BJ (cell line): ENCODE measurements around the gene CYB561. TPM values are rescaled to one million over a fixed set of nuclear protein-coding genes. Genes with fewer than 3 reads are reported as not detected.

Experiments used
- CTCF ChIA-PET: fragments of 350-600 bp; formaldehyde crosslinking; extraction: SDS; loops from one replicate; lab custom pipeline; 2021; ENCODE audit warnings: antibody characterized with exemption, inconsistent platforms; lab: Yijun Ruan, JAX
- POLR2A ChIA-PET: fragments of 300-600 bp; sonication (Branson Sonifier 250); formaldehyde crosslinking; extraction: SDS; loops from one replicate; lab custom pipeline; 2021; ENCODE audit warnings: antibody characterized with exemption; lab: Charles Lee
- DNase-seq: peaks from one replicate; pipeline ENCODE4 v3.0.0-alpha.2; 2011; ENCODE audit warnings: low read depth
- H3K27me3 ChIP-seq: 2 replicates; pipeline ENCODE4 v1.6.0; 2011; ENCODE audit warnings: low read length; ENCODE audit not compliant: control insufficient read depth, insufficient read depth
- H3K36me3 ChIP-seq: 2 replicates; pipeline ENCODE4 v1.5.1; 2011; ENCODE audit warnings: low read length; ENCODE audit not compliant: control insufficient read depth, insufficient read depth
- H3K4me3 ChIP-seq: 2 replicates; pipeline ENCODE4 v1.5.1; 2011; ENCODE audit warnings: low read depth, mild to moderate bottlenecking, control low read depth, low read length
- CTCF ChIP-seq: IDR thresholded peaks from 2 replicates; pipeline ENCODE4 v1.5.1; 2011; ENCODE audit warnings: low read depth, mild to moderate bottlenecking, control low read depth, inconsistent platforms, low read length, moderate library complexity; ENCODE audit not compliant: insufficient read depth
- polyA plus RNA-seq: library from polyadenylated mRNA; depleted of rRNA; stranded (reverse); fragments of >200 nt; gene quantifications from 2 replicates; pipeline ENCODE4 v1.2.3, GENCODE V29; 2011

CYB561 gene
- polyA plus RNA-seq, 1 experiment, result 17.1 TPM

GRCh38 chr17:63423963-63424362 lies 22.1 kb downstream of the CYB561 start:
- no peak for TF ChIP-seq CTCF
- Histone ChIP-seq H3K36me3 (peaks cover 19% of the 10 kb centered on the region), H3K4me3 (no peak overlapping the region), H3K27me3 (no peaks in the 10 kb centered on the region)
- POLR2A ChIA-PET, result no interaction called here
- DNase-seq, result no peak
- CTCF ChIA-PET, result interaction anchor here (0.6 to 13.5 kb wide), 7 partner anchors 8 to 186 kb away, joined by 3 to 173 read pairs (median 3); no protein-coding TSS in a partner anchor

GRCh38 chr17:63423251-63423950 lies 22.7 kb downstream of the CYB561 start:
- ChIA-PET CTCF (interaction anchor here (0.6 to 13.5 kb wide), 8 partner anchors 9 to 187 kb away, joined by 3 to 173 read pairs (median 3); no protein-coding TSS in a partner anchor), POLR2A (interaction anchor here (0.6 kb wide), 1 partner anchor 315 kb away, joined by 3 read pairs; no protein-coding TSS in a partner anchor)
- H3K36me3 ChIP-seq, result peaks cover 22% of the 10 kb centered on the region
- H3K4me3 ChIP-seq, result no peak overlapping the region
- DNase-seq, result no peak
- no peaks in the 10 kb centered on the region for H3K27me3 ChIP-seq
- TF ChIP-seq CTCF, result no peak

GRCh38 chr17:63421681-63422645 lies 24.1 kb downstream of the CYB561 start:
- Histone ChIP-seq H3K27me3 (no peaks in the 10 kb centered on the region), H3K36me3 (peaks cover 23% of the 10 kb centered on the region), H3K4me3 (no peak overlapping the region)
- ChIA-PET POLR2A (no interaction called here), CTCF (interaction anchor here (0.7 to 1.2 kb wide), 3 partner anchors 11 to 189 kb away, joined by 3 to 4 read pairs (median 3); no protein-coding TSS in a partner anchor)
- DNase-seq, result no peak
- no peak for TF ChIP-seq CTCF

- Histone ChIP-seq H3K27me3 (no peaks in the 10 kb centered on the region), H3K4me3 (no peak overlapping the region), H3K36me3 (peaks cover 23% of the 10 kb centered on the region)
- DNase-seq, result no peak
- no peak for TF ChIP-seq CTCF
- ChIA-PET POLR2A (no interaction called here), CTCF (interaction anchor here (1.2 kb wide), 1 partner anchor 58 kb away, joined by 4 read pairs; no protein-coding TSS in a partner anchor)
These were observed 25.0 kb downstream of the CYB561 start for GRCh38 chr17:63420868-63421680.
